Fibroblast of mammary gland (primary cell): ENCODE measurements around the gene HPD.

Experiments used
- DNase-seq: peaks from one replicate; pipeline ENCODE4 v3.0.0-alpha.2; 2010; ENCODE audit warnings: low read depth
- H3K4me3 ChIP-seq: 2 replicates; pipeline ENCODE4 v1.5.1; 2011; ENCODE audit warnings: low read depth, mild to moderate bottlenecking, low read length, moderate library complexity; ENCODE audit not compliant: control insufficient read depth
- CTCF ChIP-seq: conservative IDR thresholded peaks from 2 replicates; pipeline ENCODE4 v1.5.1; 2011; ENCODE audit warnings: low read depth, low read length, inconsistent platforms; ENCODE audit not compliant: control insufficient read depth, insufficient read depth

Gene HPD

GRCh38 chr12:121849211-121849610 lies 9.4 kb downstream of the HPD start:
- DNase-seq = no peak
- H3K4me3 ChIP-seq = no peak overlapping the region
- TF ChIP-seq CTCF = no peak

DNA sequence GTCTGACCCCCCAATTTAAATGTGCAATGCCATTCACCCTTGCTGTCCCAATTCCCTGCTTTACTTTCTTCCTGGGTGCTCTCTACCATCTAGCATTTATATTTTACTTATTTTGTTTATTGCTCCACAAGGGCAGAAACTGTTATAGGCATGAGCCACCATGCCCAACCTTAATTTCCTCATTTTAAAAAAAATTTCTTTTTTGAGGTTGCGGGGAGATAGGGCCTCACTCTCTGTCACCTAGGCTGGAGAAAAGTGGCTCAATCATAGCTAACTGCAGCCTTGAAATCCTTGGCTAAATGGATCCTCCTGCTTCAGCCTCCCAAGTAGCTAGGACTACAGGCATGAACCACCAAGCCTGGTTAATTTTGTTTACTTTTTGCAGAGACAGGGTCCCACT lies 13.0 kb downstream of the HPD start:
- no peak for DNase-seq
- no peak for TF ChIP-seq CTCF
- no peak overlapping the region for H3K4me3 ChIP-seq

DNA sequence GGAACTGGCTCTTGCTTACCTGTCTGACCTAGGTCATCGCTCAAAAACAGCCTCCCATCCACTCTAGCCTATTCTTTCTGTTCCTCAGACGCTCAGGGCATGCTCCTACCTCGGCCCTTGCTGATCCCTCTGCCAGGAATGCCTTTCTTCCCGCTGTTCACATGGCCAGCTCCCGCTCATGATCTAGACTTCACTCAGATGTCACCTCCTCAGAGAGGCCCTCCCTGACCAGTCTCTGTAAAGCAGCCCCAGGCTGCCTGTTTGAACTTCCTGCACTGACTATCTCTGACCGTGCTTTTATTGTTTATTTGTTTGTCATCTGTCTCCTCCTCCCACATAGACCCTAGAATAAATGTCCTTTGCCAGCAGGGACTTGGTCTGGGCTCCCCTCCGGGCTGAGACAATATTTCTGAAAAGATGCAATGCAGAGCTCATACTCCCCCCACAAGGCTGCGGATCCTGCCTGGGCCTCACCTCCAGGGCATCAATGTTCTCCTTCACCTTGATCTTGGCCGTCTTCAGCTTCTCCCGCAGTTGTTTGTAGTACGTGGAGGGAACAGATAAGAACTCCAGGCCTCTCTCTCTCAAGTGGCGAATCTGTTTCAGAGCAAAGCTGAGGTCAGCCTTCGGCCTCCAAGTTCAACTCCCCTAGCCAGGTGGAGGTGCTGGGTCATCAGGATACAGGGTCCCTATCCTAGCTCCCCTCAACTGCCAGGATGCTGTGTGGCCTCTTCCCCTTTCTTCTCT lies 15.2 kb downstream of the HPD start:
- DNase-seq = no peak
- H3K4me3 ChIP-seq = no peak overlapping the region
- TF ChIP-seq CTCF = no peak

GRCh38 chr12:121839993-121840761 lies 18.5 kb downstream of the HPD start:
- no peak for TF ChIP-seq CTCF
- H3K4me3 ChIP-seq = peak overlapping the region; percentile 68
- DNase-seq = no peak

- DNase-seq = peak; percentile 97
- H3K4me3 ChIP-seq = peak overlapping the region; percentile 68
- no peak for TF ChIP-seq CTCF
These were observed 19.3 kb downstream of the HPD start for GRCh38 chr12:121839106-121839992.

DNA sequence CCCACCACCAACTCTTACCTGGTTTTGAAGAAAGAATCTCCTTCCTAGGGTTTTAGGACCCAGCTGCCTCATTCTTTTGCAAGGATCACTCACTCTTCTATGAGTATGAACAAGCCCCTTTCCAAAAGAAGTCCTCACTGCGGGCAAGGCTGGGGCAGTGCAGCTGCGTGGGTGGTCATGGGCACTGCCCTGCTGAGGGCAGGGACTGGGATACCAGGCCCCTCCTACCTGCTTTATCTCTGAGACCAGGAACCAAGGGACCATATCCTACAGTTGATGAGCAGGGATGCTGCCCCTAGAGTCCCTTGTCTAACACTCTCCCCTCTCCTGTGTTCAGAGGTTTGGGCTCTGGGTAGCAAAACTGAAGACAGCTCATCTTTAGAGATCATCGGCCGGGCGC lies 20.5 kb downstream of the HPD start:
- no peak for TF ChIP-seq CTCF
- no peak for DNase-seq
- no peak overlapping the region for H3K4me3 ChIP-seq
